H1 (cell line): ENCODE data around the gene MFAP1. TPM values are rescaled to one million over a fixed set of nuclear protein-coding genes. Genes with fewer than 3 reads are reported as not detected.

Experiments used
- CTCF ChIA-PET: fragments of 300-600 bp; sonication (Branson Sonifier 250); formaldehyde crosslinking; loops from one replicate; lab custom pipeline; 2021; ENCODE audit not compliant: partially characterized antibody; lab: Charles Lee
- POLR2A ChIA-PET: fragments of 300-600 bp; sonication (Branson Sonifier 250); formaldehyde crosslinking; loops from one replicate; lab custom pipeline; 2021; ENCODE audit warnings: inconsistent platforms; ENCODE audit not compliant: partially characterized antibody; lab: Charles Lee
- DNase-seq, 2 experiments: peaks; one replicate each; pipeline versions ENCODE4 v3.0.0 to v3.0.0-alpha.2; 2010 to 2022; ENCODE audit warnings: low spot score in 2 of 2, low read depth in 1 of 2, mixed read lengths in 1 of 2
- FAIRE-seq: peaks from 2 replicates; lab custom pipeline; 2011; peaks lifted over from hg19 to GRCh38; lab: Jason Lieb, UNC
- H2AFZ ChIP-seq: 2 replicates; pipeline ENCODE4 v1.8.1; 2012; ENCODE audit warnings: low read length, inconsistent platforms
- H2AK5ac ChIP-seq: 2 replicates; pipeline ENCODE4 v1.6.1; 2013; ENCODE audit warnings: low read depth, low read length
- H2BK120ac ChIP-seq: replicated peaks from 2 replicates; pipeline ENCODE3; 2013; ENCODE audit warnings: low read depth, low read length, inconsistent platforms
- H2BK12ac ChIP-seq: 2 replicates; pipeline ENCODE4 v1.6.1; 2013; ENCODE audit warnings: low read depth, low read length
- H2BK15ac ChIP-seq: 2 replicates; pipeline ENCODE4 v1.6.1; 2013; ENCODE audit warnings: low read length
- H2BK20ac ChIP-seq: 2 replicates; pipeline ENCODE4 v1.6.1; 2013; ENCODE audit warnings: low read length
- H2BK5ac ChIP-seq: 2 replicates; pipeline ENCODE4 v1.6.1; 2013; ENCODE audit warnings: low read depth, low read length
- H3K14ac ChIP-seq: 2 replicates; pipeline ENCODE4 v1.6.1; 2013; ENCODE audit warnings: inconsistent platforms; ENCODE audit not compliant: insufficient read length
- H3K18ac ChIP-seq: 2 replicates; pipeline ENCODE4 v1.6.1; 2013; ENCODE audit warnings: low read length; ENCODE audit errors: extremely low read depth
- H3K23ac ChIP-seq: 2 replicates; pipeline ENCODE4 v1.6.1; 2013; ENCODE audit warnings: inconsistent platforms; ENCODE audit not compliant: insufficient read length
- H3K23me2 ChIP-seq: 2 replicates; pipeline ENCODE4 v1.6.1; 2013; ENCODE audit warnings: low read depth, low read length
- H3K27ac ChIP-seq: 2 replicates; pipeline ENCODE4 v1.6.1; 2011; ENCODE audit warnings: low read depth, low read length, inconsistent platforms
- H3K27me3 ChIP-seq, 4 experiments: replicated peaks in 1 of 4; 1 replicate in 1 of 4; 2 replicates in 3 of 4; pipeline versions ENCODE4 v1.6.1 to v1.8.1; 2011 to 2013; ENCODE audit warnings: low read length in 3 of 4, mild to moderate bottlenecking in 3 of 4, inconsistent platforms in 2 of 4, mixed read lengths in 2 of 4, moderate library complexity in 1 of 4; ENCODE audit not compliant: control insufficient read depth in 3 of 4, insufficient read depth in 3 of 4; ENCODE audit errors: extremely low read depth in 1 of 4
- H3K36me3 ChIP-seq, 4 experiments: 2 replicates each; pipeline versions ENCODE4 v1.6.1 to v1.8.1; 2011 to 2013; ENCODE audit warnings: mild to moderate bottlenecking in 4 of 4, low read length in 3 of 4, moderate library complexity in 2 of 4, control low read depth in 1 of 4, inconsistent platforms in 1 of 4; ENCODE audit not compliant: insufficient read depth in 4 of 4, control insufficient read depth in 2 of 4
- H3K4ac ChIP-seq: replicated peaks from 2 replicates; pipeline ENCODE3; 2013; ENCODE audit warnings: low read length, low read depth, mixed read lengths, inconsistent platforms; ENCODE audit not compliant: insufficient read length
- H3K4me1 ChIP-seq, 4 experiments: replicated peaks in 1 of 4; 1 replicate in 1 of 4; 2 replicates in 3 of 4; pipeline versions ENCODE4 v1.6.1 to v1.8.1; 2011 to 2013; ENCODE audit warnings: low read length in 3 of 4, inconsistent platforms in 2 of 4, mixed read lengths in 1 of 4; ENCODE audit not compliant: insufficient read depth in 4 of 4, control insufficient read depth in 3 of 4
- H3K4me2 ChIP-seq, 2 experiments: 2 replicates each; pipeline versions ENCODE4 v1.6.1 to v1.8.1; 2011 to 2013; ENCODE audit warnings: low read depth in 2 of 2, low read length in 2 of 2, control low read depth in 1 of 2, inconsistent platforms in 1 of 2, mild to moderate bottlenecking in 1 of 2; ENCODE audit not compliant: insufficient read depth in 1 of 2
- H3K4me3 ChIP-seq, 4 experiments: fragments of 200-600, 300-600 bp in 1 of 4; sonication (generic), shearing (Covaris generic), sonication (Bioruptor Twin) in 1 of 4; 2 replicates each; pipeline versions ENCODE4 v1.5.1 to v1.8.1; 2011 to 2016; ENCODE audit warnings: low read length in 4 of 4, low read depth in 3 of 4, control low read depth in 2 of 4, inconsistent platforms in 2 of 4, mild to moderate bottlenecking in 2 of 4, mixed read lengths in 1 of 4, moderate library complexity in 1 of 4; ENCODE audit not compliant: insufficient read depth in 2 of 4; ENCODE audit errors: extremely low read depth in 1 of 4
- H3K56ac ChIP-seq: replicated peaks from 2 replicates; pipeline ENCODE3; 2013; ENCODE audit warnings: low read depth, mild to moderate bottlenecking, mixed read lengths, low read length, inconsistent platforms; ENCODE audit not compliant: insufficient read length
- H3K79me1 ChIP-seq: 2 replicates; pipeline ENCODE4 v1.6.1; 2013; ENCODE audit warnings: low read depth, low read length, control low read depth
- H3K79me2 ChIP-seq, 2 experiments: 2 replicates each; pipeline versions ENCODE4 v1.6.1 to v1.8.1; 2012 to 2013; ENCODE audit warnings: low read length in 2 of 2, mild to moderate bottlenecking in 2 of 2, inconsistent platforms in 1 of 2; ENCODE audit not compliant: insufficient read depth in 2 of 2, control insufficient read depth in 1 of 2
- H3K9ac ChIP-seq, 4 experiments: replicated peaks in 1 of 4; 1 replicate in 1 of 4; 2 replicates in 3 of 4; pipeline versions ENCODE4 v1.6.1 to v1.8.1; 2011 to 2013; ENCODE audit warnings: low read depth in 3 of 4, low read length in 3 of 4, control low read depth in 2 of 4, mild to moderate bottlenecking in 2 of 4, moderate library complexity in 2 of 4, inconsistent platforms in 1 of 4; ENCODE audit errors: extremely low read depth in 1 of 4
- H3K9me3 ChIP-seq, 2 experiments: 2 replicates each; pipeline versions ENCODE4 v1.6.1 to v1.8.1; 2012 to 2013; ENCODE audit warnings: mild to moderate bottlenecking in 2 of 2, moderate library complexity in 2 of 2, control low read depth in 1 of 2, inconsistent platforms in 1 of 2, low read depth in 1 of 2, low read length in 1 of 2, mixed read lengths in 1 of 2; ENCODE audit not compliant: insufficient read depth in 2 of 2
- H4K20me1 ChIP-seq, 2 experiments: replicated peaks in 1 of 2; 2 replicates each; pipeline versions ENCODE3 to v1.8.1; 2011 to 2013; ENCODE audit warnings: inconsistent platforms in 2 of 2, low read length in 2 of 2, mild to moderate bottlenecking in 1 of 2; ENCODE audit not compliant: insufficient read depth in 2 of 2, control insufficient read depth in 1 of 2
- H4K5ac ChIP-seq: 2 replicates; pipeline ENCODE4 v1.6.1; 2013; ENCODE audit warnings: low read length, low read depth, mixed read lengths, inconsistent platforms; ENCODE audit not compliant: insufficient read length
- H4K8ac ChIP-seq: 2 replicates; pipeline ENCODE4 v1.8.0; 2013; ENCODE audit warnings: mild to moderate bottlenecking, moderate library complexity, low read length, inconsistent platforms; ENCODE audit not compliant: insufficient read depth; ENCODE audit errors: extremely low read depth
- H4K91ac ChIP-seq: replicated peaks from 2 replicates; pipeline ENCODE3; 2013; ENCODE audit warnings: low read length, mixed read lengths, inconsistent platforms; ENCODE audit not compliant: insufficient read length
- CTBP2 ChIP-seq: IDR thresholded peaks from 2 replicates; pipeline ENCODE4 v1.7.0; 2011; ENCODE audit warnings: borderline replicate concordance, mild to moderate bottlenecking, moderate library complexity, mixed read lengths, low read length; ENCODE audit not compliant: insufficient read depth, insufficient read length
- CTCF ChIP-seq, 3 experiments: IDR thresholded peaks; 1 replicate in 2 of 3; 2 replicates in 1 of 3; pipeline versions ENCODE4 v1.5.1 to v1.6.1; 2011; ENCODE audit warnings: low read length in 3 of 3, mild to moderate bottlenecking in 3 of 3, inconsistent platforms in 2 of 3, low read depth in 1 of 3, moderate library complexity in 1 of 3; ENCODE audit not compliant: insufficient read depth in 1 of 3; ENCODE audit errors: control extremely low read depth in 1 of 3
- RAD21 ChIP-seq, 2 experiments: IDR thresholded peaks in 1 of 2; conservative IDR thresholded peaks in 1 of 2; 2 replicates each; pipeline ENCODE4 v1.6.1; 2011; ENCODE audit warnings: low read depth in 2 of 2, low read length in 2 of 2, improper control_type of control experiment in 1 of 2, inconsistent platforms in 1 of 2, mild to moderate bottlenecking in 1 of 2, moderate library complexity in 1 of 2
- WGBS, 2 experiments: shearing (Covaris generic) in 1 of 2; methylation state at CpG; one replicate each; pipeline versions ENCODE4 v1.1.6 to v1.1.7; 2013 to 2015; ENCODE audit warnings: low lambda C conversion rate in 2 of 2, mixed read lengths in 2 of 2, inconsistent platforms in 1 of 2, low coverage in 1 of 2, missing lambda C conversion rate in 1 of 2; ENCODE audit not compliant: insufficient replicate concordance in 2 of 2, insufficient coverage in 1 of 2, insufficient read length in 1 of 2; ENCODE audit errors: extremely low coverage in 1 of 2, missing lambda C conversion rate in 1 of 2; 5-methylcytosine and 5-hydroxymethylcytosine counted together
- polyA plus RNA-seq, 7 experiments: library from polyadenylated mRNA; depleted of rRNA in 3 of 7; stranded (reverse) in 5 of 7; unstranded in 2 of 7; fragments of >200 nt in 5 of 7; fragments of 200-250 nt in 2 of 7; gene quantifications; 1 replicate in 5 of 7; 2 replicates in 1 of 7; 4 replicates in 1 of 7; pipeline versions ENCODE4 v1.2.1 to v1.2.3, GENCODE V29; 2011 to 2013; ENCODE audit warnings: missing spikeins in 2 of 7, mixed read lengths in 2 of 7
- total RNA-seq: library from RNA; stranded (reverse); fragmentation: NEBNext Ultra II Directional; extraction: Animal tissue kit (Norgen Biotek cat#: 25700); gene quantifications from 2 replicates; pipeline ENCODE4 v1.2.1, GENCODE V29; 2021

Gene MFAP1
- total and polyA plus RNA-seq, 2 of the 8 experiments (the other 6 are each of a cell fraction or from before 2014, with no cell fraction given): 23.6 to 36.7 TPM

- Histone ChIP-seq H4K91ac (no peak overlapping the region), H3K9ac (no peak overlapping the region), H3K79me1 (no peaks in the 10 kb centered on the region), H2AFZ (no peak overlapping the region), H3K4me2 (no peak overlapping the region), H2BK12ac (no peak overlapping the region), H3K36me3 (peaks cover 49 to 90% (median 72%) of the 10 kb centered on the region in 4 experiments), H4K5ac (no peak overlapping the region), H4K20me1 (peaks cover 0 to 6% of the 10 kb centered on the region in 2 experiments), H3K14ac (no peak overlapping the region), H4K8ac (no peak overlapping the region), H3K23me2 (no peaks in the 10 kb centered on the region), H3K23ac (no peak overlapping the region), H2BK15ac (no peak overlapping the region), H3K4me3 (no peak overlapping the region), H2BK5ac (no peak overlapping the region), H3K79me2 (no peaks in the 10 kb centered on the region), H3K56ac (no peak overlapping the region), H3K27ac (no peak overlapping the region), H2BK20ac (no peak overlapping the region), H3K27me3 (no peaks in the 10 kb centered on the region), H2BK120ac (no peak overlapping the region), H3K9me3 (no peaks in the 10 kb centered on the region), H3K18ac (no peak overlapping the region), H3K4me1 (no peaks in the 10 kb centered on the region), H2AK5ac (no peak overlapping the region), H3K4ac (no peak overlapping the region)
- no peak for TF ChIP-seq CTBP2
- peak; percentile 19 to 85 (median 55) for TF ChIP-seq CTCF (IDR thresholded peaks at IDR 0.05; ENCODE audit: control extremely low read depth in 1 of 3, insufficient read depth in 1 of 3, low read depth in 1 of 3, low read length in 3 of 3)
- TF ChIP-seq RAD21 (IDR thresholded peaks at IDR 0.05 in 1 of 2, conservative IDR thresholded peaks at IDR 0.05 in 1 of 2; ENCODE audit: low read depth in 2 of 2, low read length in 2 of 2): peak; percentile 38 to 53; a peak in 3 of 4 replicates
- ChIA-PET POLR2A (interaction anchor here (0.5 to 0.9 kb wide), 2 partner anchors 8 to 50 kb away, joined by 3 read pairs; no protein-coding TSS in a partner anchor), CTCF (interaction anchor here (0.6 to 3.1 kb wide), 9 partner anchors 9 to 308 kb away, joined by 3 to 24 read pairs (median 5); partner anchors contain the start of gene SERF2)
- WGBS, 2 experiments: 71% methylated on average over 5 of the region's 5 CpGs; no CpG with 5 or more reads in 1 of the 2 experiments
- DNase-seq (peak; percentile 34 to 79), FAIRE-seq (no peak)
These were observed 54.8 kb downstream of the MFAP1 start for GRCh38 chr15:43769584-43770228.
